ENCODE measurements around the gene IMPDH1.

GRCh38 chr7:128389618-128390329, 20.0 kb downstream of the IMPDH1 start:
- TF ChIP-seq, protein P1, sequence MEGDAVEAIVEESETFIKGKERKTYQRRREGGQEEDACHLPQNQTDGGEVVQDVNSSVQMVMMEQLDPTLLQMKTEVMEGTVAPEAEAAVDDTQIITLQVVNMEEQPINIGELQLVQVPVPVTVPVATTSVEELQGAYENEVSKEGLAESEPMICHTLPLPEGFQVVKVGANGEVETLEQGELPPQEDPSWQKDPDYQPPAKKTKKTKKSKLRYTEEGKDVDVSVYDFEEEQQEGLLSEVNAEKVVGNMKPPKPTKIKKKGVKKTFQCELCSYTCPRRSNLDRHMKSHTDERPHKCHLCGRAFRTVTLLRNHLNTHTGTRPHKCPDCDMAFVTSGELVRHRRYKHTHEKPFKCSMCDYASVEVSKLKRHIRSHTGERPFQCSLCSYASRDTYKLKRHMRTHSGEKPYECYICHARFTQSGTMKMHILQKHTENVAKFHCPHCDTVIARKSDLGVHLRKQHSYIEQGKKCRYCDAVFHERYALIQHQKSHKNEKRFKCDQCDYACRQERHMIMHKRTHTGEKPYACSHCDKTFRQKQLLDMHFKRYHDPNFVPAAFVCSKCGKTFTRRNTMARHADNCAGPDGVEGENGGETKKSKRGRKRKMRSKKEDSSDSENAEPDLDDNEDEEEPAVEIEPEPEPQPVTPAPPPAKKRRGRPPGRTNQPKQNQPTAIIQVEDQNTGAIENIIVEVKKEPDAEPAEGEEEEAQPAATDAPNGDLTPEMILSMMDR (IDR thresholded peaks at IDR 0.05 in 2 of 3, conservative IDR thresholded peaks at IDR 0.05 in 1 of 3; ENCODE audit: insufficient read depth in 2 of 3, low read depth in 1 of 3, low read length in 3 of 3): no peak
- TF ChIP-seq HNRNPH1 (optimal IDR thresholded peaks at IDR 0.05; ENCODE audit: low read depth, low read length) (no peak), NR1H2 (CRISPR knock-in tag; IDR thresholded peaks at IDR 0.05) (no peak), POLR2A (conservative IDR thresholded peaks at IDR 0.05) (no peak), DMBX1 (CRISPR knock-in tag; IDR thresholded peaks at IDR 0.05; ENCODE audit: borderline replicate concordance) (no peak), SAFB2 (IDR thresholded peaks at IDR 0.05; ENCODE audit: borderline replicate concordance, low read depth, low read length, severe bottlenecking) (no peak), HSF4 (CRISPR knock-in tag; IDR thresholded peaks at IDR 0.05; ENCODE audit: borderline replicate concordance) (no peak), PBX2 (CRISPR knock-in tag; IDR thresholded peaks at IDR 0.05; ENCODE audit: low read depth) (no peak), PBX2 (tag; conservative IDR thresholded peaks at IDR 0.05; ENCODE audit: low read depth) (no peak), SP2 (IDR thresholded peaks at IDR 0.05; ENCODE audit: extremely low read depth, low read depth, low read length, poor library complexity, severe bottlenecking) (no peak), SAP30 (IDR thresholded peaks at IDR 0.05; ENCODE audit: borderline replicate concordance, insufficient read depth, low read depth, low read length, poor library complexity, severe bottlenecking) (no peak), ZNF282 (CRISPR knock-in tag; IDR thresholded peaks at IDR 0.05) (no peak), SREBF2 (CRISPR knock-in tag; IDR thresholded peaks at IDR 0.05) (no peak), CBFA2T3 (IDR thresholded peaks at IDR 0.05) (no peak)
- TF ChIP-seq, protein P2, sequence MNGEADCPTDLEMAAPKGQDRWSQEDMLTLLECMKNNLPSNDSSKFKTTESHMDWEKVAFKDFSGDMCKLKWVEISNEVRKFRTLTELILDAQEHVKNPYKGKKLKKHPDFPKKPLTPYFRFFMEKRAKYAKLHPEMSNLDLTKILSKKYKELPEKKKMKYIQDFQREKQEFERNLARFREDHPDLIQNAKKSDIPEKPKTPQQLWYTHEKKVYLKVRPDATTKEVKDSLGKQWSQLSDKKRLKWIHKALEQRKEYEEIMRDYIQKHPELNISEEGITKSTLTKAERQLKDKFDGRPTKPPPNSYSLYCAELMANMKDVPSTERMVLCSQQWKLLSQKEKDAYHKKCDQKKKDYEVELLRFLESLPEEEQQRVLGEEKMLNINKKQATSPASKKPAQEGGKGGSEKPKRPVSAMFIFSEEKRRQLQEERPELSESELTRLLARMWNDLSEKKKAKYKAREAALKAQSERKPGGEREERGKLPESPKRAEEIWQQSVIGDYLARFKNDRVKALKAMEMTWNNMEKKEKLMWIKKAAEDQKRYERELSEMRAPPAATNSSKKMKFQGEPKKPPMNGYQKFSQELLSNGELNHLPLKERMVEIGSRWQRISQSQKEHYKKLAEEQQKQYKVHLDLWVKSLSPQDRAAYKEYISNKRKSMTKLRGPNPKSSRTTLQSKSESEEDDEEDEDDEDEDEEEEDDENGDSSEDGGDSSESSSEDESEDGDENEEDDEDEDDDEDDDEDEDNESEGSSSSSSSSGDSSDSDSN (IDR thresholded peaks at IDR 0.05; ENCODE audit: borderline replicate concordance in 1 of 2, low read depth in 2 of 2, low read length in 2 of 2): no peak
